DMS114 treated with DMSO at 0.1 percent for 48 hours (cell line): ENCODE results near the gene DOC2A.
"Not testable (repeated sequence)": the region's sequence is repeated elsewhere in the genome, so short reads cannot be mapped to it uniquely, and the experiment has no call there.

ENCODE experiments used
- DNase-seq: peaks from one replicate; lab custom pipeline; 2025; ENCODE audit not compliant: unreplicated experiment; lab: John Stamatoyannopoulos, UW

DOC2A gene

GRCh38 chr16:29973384-29974246 is 37.2 kb downstream of the DOC2A start, which contains the start of gene TAOK2:
Gene TAOK2 (plus strand): TSS chr16:29973868. CDS start chr16:29977773, 3,905 bp downstream.
- peak; percentile 97 for DNase-seq

DNA sequence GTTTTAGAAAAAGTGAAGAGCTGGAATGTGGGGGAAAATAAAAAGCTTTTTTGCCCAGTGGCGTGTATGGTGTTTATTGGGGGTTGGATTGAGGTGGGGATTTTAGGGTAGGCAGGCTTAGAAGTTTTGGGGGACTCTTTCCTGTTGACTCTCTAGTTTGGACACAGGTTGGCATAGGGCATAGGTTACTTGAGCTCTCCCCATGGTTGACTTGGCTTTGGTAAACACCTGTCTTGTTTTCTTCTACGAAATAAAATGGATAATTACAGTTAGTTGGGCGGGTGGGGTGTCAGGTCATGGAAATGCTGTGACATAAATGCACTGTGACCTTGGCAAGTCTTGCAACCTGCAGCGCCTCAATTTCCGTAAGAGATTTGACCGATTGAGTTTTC is 37.8 kb downstream of the DOC2A start:
- DNase-seq, result no peak

DNA sequence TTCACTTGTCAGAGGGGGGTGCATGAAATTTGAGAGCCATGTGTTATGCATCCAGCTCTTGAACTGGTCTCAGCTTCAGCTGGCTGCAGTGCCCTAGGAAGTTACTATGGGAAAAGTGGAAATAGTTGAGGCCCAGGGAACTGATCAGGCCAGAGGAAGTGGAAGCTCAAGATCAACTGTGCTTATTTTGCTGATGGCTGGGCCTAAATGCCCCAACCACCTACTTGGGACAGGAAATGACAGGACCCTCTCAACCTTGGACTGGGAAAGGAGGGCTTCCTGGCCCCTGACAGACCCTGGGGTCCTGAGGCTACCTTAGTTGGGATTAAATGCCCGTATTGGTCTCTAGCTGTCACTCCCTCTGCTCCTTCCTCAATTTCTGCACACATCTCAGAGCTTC is 38.3 kb downstream of the DOC2A start:
- no peak for DNase-seq

- DNase-seq, result no peak
Observed at GRCh38 chr16:29971304-29971703, 39.5 kb downstream of the DOC2A start.

DNA sequence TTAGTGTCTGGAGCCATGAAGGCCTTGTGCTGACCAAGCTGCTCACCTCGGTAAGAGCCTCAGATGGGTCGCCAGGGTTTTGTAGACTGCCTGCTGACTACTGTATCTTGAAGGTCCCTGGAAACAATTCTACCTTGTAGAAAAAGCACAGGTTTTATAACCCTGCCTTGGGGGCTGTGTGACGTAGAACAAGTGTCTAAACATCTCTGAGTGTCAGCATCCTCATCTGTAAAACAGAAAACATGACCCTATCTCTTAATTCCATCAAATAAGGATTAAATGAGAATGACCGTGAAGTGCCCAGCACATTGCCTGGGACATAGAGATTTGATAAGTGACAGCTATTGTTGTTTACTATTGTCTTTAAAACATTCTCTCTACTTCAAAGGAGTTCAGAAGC is 42.6 kb downstream of the DOC2A start:
- no peak for DNase-seq

DNA sequence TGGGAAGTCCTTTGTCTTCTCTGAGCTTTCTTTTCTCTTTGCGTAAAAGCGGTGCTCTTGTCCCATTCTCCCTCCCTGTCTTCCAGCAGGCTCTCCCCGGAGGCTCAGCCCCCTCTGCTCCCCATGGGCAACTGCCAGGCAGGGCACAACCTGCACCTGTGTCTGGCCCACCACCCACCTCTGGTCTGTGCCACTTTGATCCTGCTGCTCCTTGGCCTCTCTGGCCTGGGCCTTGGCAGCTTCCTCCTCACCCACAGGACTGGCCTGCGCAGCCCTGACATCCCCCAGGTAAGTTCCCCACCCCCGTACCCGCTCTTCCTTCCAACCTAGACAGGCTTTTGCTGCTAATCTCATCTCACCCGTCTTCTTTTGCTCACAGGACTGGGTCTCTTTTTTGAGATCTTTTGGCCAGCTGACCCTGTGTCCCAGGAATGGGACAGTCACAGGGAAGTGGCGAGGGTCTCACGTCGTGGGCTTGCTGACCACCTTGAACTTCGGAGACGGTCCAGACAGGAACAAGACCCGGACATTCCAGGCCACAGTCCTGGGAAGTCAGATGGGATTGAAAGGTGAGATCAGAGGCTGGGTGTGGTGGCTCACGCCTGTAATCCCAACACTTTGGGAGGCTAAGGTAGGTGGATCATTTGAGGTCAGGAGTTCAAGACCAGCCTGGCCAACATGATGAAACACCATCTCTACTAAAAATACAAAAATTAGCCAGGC is 47.6 kb downstream of the DOC2A start:
- DNase-seq, result no peak

GRCh38 chr16:29962344-29962994 is 48.4 kb downstream of the DOC2A start:
- no peak for DNase-seq

- peak; percentile 76 for DNase-seq
Observed at GRCh38 chr16:29961479-29962343, 49.1 kb downstream of the DOC2A start, which contains the start of gene TMEM219. Gene TMEM219 (plus strand): TSS chr16:29962079. CDS start chr16:29963144, 1,065 bp downstream.

DNA sequence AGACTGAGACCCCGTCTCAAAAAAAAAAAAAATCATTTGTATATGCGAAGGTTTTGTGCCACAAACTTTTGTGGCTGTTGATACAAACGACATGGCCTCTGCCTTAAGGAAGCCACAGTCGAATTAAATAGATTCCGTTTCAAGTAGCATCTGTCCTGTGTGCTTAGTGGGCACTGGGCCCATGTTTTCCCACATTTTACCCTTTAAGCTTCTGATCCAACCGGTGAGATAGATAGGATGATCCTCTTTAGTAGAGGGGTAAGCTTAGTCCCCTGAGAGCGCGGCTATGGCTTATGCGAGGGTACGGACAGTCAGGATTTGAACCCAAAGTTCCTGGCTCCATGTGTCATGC is 49.7 kb downstream of the DOC2A start:
- DNase-seq, result no peak

GRCh38 chr16:29959821-29960220 is 51.0 kb downstream of the DOC2A start:
- not testable (repeated sequence) for DNase-seq

GRCh38 chr16:29959293-29959692 is 51.5 kb downstream of the DOC2A start:
- no peak for DNase-seq

GRCh38 chr16:29958756-29959155 is 52.1 kb downstream of the DOC2A start:
- DNase-seq, result no peak
